Measurements from ENCODE around the gene RGL4. TPM values are rescaled to one million over a fixed set of nuclear protein-coding genes. Genes with fewer than 3 reads are reported as not detected.
"Not testable (repeated sequence)": the region's sequence is repeated elsewhere in the genome, so short reads cannot be mapped to it uniquely, and the experiment has no call there.

The RGL4 gene
- polyA plus RNA-seq (2012; ENCODE audit: insufficient read depth, insufficient read length): 26.2 TPM

DNA sequence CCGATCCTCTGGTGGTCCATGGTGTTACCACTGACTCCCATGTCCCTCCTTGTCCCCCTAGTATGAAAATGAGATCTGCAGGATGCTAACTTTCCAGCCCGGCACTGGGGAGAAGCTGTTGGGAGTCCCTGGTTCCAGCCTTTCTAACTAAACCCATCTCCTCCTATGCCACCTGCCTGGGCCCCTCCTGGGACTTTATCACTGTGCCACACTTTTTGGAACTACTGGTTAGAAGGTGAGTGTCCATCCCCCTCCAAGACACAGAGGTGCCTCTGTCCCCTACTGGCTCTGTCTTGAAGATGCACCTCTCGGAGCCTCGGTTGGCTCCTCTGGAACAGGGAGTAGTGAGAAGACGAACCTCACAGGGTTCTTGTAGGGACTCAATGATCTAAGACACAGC lies at the start of gene RGL4:
Gene RGL4 (plus strand): TSS at position 301 of the 400 bp plus-strand sequence. CDS start 1,018 bp downstream, outside the sequence.
- H3K4me3 ChIP-seq (ENCODE audit: low read length): no peak within 1 kb of the TSS
- no peak for DNase-seq (ENCODE audit: low read depth, low spot score)

- DNase-seq (ENCODE audit: low read depth, low spot score); H3K4me3 ChIP-seq (ENCODE audit: low read length): not testable (repeated sequence)
These were observed 44.3 kb upstream of the RGL4 start for GRCh38 chr22:23646526-23646925.

DNA sequence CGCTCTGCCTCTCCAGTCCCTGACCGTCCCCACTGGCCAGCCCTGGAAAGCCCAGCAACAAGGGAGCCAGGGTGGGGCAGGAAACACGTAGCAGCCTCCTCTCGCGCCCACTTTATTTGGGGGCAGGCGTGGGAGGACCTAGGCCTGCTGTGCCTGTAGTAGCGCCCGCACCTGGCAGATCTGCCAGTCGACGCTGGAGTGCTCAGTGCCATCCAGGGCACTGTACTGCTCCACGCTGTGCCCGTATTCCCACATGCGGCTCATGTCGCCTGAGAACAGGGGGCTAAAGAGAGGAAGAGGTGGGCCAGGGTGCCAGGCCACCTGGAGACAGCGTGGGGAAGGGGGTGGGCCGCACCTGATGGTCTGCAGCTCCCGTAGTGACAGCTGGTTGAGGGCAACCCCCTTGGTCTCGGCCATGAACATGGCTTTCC lies 41.7 kb upstream of the RGL4 start:
- no peak overlapping the region for H3K4me3 ChIP-seq (ENCODE audit: low read length)
- no peak for DNase-seq (ENCODE audit: low read depth, low spot score)

- H3K4me3 ChIP-seq (ENCODE audit: low read length): no peak overlapping the region
These were observed 39.1 kb upstream of the RGL4 start for GRCh38 chr22:23651676-23652075.

GRCh38 chr22:23652286-23652685 lies 38.5 kb upstream of the RGL4 start:
- no peak overlapping the region for H3K4me3 ChIP-seq (ENCODE audit: low read length)
- no peak for DNase-seq (ENCODE audit: low read depth, low spot score)

More at GRCh38 chr22:23651676-23652075, 39.1 kb upstream of the RGL4 start:
- no peak for DNase-seq (ENCODE audit: low read depth, low spot score)

DNA sequence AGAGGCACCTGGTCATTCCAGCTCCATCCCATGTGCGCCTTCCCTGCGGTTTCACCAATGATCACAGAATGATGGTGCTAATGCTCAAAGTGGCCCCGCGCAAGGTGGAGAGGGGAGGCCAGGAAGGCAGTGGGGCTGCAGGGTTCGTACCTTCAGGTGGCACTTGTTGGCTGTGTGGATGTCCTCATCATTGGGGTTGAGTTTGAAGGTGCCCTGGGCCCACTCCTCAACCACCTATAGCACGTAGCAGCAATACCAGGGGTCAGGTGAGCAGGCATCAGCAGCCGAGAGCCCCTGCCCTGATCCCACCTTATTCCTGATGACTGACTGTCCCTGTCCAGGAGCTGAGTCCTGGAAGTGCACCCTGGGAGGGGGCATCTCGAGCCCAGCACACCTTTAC lies 38.1 kb upstream of the RGL4 start:
- H3K4me3 ChIP-seq (ENCODE audit: low read length): no peak overlapping the region
- no peak for DNase-seq (ENCODE audit: low read depth, low spot score)

DNA sequence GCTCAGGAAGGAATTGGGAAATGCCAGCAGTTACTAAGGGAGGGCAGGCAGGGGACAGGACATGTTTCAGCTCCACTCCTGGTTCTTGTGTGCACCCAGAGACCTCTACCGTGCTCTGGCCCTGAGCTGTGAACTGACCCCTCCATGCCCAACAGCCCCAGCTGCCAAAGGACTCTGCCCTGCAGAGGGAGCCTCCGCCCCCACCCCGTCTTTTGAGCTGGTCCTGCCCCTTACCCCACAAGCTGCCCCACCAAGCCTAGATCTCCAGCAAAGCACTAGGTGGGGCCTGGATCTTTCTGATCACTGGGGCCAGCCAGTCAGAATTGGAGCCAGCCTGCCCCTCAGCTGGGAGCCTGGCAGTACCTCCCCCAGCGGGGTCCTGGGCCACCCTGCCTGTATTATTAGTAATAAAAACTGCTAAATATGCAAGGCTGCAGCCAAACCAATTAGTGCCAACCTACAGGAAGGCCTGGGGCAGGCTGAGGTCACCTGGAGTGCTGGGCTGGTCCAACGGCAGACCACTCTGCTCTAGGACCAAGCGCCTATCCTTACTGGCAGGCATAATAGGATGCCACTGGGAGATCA lies 34.8 kb upstream of the RGL4 start:
- no peak for DNase-seq (ENCODE audit: low read depth, low spot score)

DNA sequence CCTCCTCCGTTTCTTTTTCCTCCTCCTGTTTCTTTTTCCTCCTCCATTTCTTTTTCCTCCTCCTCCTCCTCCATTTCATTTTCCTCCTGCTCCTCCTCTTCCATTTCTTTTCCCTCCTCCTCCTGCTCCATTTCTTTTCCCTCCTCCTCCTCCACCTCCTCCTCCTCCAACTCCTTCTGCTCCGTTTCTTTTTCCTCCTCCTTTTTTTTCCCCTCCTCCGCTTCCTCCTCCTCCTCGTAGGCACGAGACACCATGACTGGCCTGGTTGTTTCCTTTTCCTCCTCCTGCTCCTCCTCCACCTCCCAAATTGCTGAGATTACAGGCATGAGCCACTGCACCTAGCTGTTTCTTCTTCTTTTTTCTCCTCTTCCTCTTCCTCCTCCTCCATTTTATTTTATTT lies 33.1 kb upstream of the RGL4 start:
- no peak for DNase-seq (ENCODE audit: low read depth, low spot score)
- H3K4me3 ChIP-seq (ENCODE audit: low read length): no peak overlapping the region

More for the DNA sequence above, 34.8 kb upstream of the RGL4 start:
- no peak overlapping the region for H3K4me3 ChIP-seq (ENCODE audit: low read length)

DNA sequence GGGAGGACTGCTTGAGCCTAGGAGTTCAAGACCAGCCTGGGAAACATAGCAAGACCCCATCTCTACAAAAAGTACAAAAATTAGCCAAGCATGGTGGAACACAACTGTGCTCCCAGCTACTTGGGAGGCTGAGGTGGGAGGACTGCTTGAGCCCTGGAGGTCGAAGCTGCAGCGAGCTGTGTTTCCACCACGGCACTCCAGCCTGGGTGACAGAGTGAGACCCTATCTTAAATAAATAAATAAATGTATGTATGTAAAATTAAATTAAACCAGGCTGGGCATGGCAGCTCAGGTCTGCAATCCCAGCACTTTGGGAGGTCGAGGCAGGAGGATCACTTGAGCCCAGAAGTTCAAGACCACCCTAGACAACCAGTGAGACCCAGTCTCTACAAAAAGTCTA lies 30.4 kb upstream of the RGL4 start:
- not testable (repeated sequence) for DNase-seq (ENCODE audit: low read depth, low spot score); H3K4me3 ChIP-seq (ENCODE audit: low read length)

- H3K4me3 ChIP-seq (ENCODE audit: low read length): no peak overlapping the region
- DNase-seq (ENCODE audit: low read depth, low spot score): no peak
These were observed 20.2 kb upstream of the RGL4 start for GRCh38 chr22:23670378-23671295.

DNA sequence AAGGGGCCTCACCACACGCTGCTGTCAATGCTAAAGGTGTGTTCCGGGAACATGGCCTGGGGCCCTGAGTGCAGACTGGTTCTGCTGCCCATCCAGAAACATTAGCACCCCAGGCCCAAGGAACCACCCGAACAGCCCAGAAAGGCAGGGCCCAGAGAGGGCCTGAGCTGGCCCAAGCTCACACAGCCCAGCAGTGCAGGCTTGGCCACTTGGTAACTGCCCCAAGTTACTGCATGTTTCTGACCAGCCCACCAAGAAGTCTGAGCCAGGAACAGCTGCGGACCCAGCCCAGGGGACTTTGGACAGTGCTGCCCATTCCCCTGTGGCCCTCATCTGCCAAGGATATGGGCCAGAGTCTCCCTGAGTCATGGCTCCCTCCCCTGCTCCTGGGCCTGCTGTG lies 19.4 kb upstream of the RGL4 start:
- not testable (repeated sequence) for DNase-seq (ENCODE audit: low read depth, low spot score); H3K4me3 ChIP-seq (ENCODE audit: low read length)

DNA sequence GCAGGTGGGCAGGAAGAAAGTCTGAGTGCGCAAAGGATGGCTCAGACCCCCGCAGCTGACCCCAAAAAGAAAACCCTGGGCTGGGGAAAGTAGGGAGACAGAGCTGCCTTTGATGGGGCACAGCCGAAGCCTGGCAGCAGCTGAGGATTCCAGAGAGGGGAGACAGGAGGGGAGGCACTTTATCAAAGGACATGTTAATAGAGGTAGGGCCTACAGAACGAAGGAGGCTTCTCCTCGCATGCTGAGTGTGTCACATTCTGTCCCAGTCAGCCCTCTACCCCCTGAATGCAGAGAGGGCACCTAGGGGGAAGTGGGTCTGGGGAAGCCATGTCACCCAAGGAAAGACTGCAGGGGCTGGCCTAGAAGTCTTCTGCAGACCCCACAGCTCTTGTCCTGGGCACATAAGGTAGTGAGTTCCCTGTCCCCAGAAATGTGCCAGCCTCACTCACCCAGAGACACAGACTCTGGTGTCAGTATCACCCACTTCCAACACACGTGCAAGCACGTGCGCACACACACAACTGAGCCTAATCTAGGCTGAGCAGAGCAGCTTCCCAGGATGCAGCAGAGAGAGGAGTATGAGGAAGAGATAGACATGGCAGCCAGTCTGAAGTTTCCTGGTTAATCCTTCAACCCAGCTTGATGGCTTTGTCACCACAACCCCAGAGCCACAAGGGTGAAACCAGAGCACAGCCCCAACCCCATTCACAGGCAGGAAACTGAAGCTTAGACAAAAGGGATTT lies 18.3 kb upstream of the RGL4 start:
- not testable (repeated sequence) for H3K4me3 ChIP-seq (ENCODE audit: low read length); DNase-seq (ENCODE audit: low read depth, low spot score)

DNA sequence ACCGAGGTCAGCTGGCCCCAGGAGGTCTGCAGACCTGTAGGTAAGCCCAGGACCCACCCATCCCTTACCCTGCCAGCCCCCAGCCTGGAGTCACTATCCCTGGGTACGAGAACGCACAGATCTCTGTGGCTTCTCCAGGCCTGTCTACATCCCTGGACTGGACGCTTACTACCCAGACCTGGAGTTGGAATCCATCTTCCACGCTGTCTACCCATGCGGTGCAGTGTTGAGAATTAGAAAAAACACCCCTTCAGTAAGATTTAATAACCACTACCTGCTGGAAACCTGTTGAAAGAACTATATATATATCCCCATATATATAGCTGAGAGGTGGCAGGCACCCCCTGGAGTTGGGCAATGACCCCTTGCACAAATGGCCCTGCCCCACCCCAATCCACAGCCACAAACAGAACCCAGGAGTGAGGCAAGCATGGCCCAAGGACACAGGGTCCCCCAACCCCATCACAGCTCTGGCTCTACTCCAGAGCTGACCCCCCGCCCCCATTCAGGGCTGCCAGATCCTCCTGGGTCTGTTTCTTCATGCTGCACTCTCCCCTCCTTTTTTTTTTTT lies 17.7 kb upstream of the RGL4 start:
- H3K4me3 ChIP-seq (ENCODE audit: low read length): no peak overlapping the region
- DNase-seq (ENCODE audit: low read depth, low spot score): no peak

- DNase-seq (ENCODE audit: low read depth, low spot score): no peak
- H3K4me3 ChIP-seq (ENCODE audit: low read length): no peak overlapping the region
These were observed 16.8 kb upstream of the RGL4 start for GRCh38 chr22:23673826-23674690.

DNA sequence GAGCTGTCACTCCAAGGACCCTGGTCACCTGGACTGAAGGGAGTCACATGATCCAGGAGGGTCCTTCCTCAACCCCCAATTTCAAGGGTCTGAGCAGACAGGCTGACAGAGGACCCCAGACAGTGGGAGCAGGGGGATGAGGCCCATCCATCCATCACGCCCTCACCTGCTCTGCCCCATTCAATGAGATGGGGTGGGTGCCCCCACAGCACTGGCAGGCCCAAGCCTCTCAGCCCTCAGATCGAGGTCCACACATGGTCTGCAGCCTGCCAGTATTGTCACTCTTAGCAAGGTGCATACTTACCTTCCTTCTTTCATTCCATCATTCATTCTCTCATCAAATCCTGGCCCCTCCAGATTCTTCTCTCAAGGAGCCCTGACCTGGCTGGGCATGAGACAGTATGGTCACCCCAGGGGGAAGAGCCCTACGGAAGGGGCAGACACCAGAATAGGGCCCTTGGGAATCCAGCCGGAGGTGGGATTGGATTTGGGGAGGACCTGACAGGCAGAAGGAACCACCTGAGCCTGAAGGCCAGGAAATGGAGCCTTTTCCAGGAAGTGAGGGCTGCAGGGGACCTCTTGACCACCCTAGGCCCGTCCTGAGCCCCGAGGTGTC lies 15.8 kb upstream of the RGL4 start:
- H3K4me3 ChIP-seq (ENCODE audit: low read length); DNase-seq (ENCODE audit: low read depth, low spot score): not testable (repeated sequence)

- no peak for DNase-seq (ENCODE audit: low read depth, low spot score)
- no peak overlapping the region for H3K4me3 ChIP-seq (ENCODE audit: low read length)
These were observed 15.1 kb upstream of the RGL4 start for GRCh38 chr22:23675502-23676415.
